ENCODE measurements around the gene GTF2I. TPM values are rescaled to one million over a fixed set of nuclear protein-coding genes. Genes with fewer than 3 reads are reported as not detected.
"Not testable (repeated sequence)": the region's sequence is repeated elsewhere in the genome, so short reads cannot be mapped to it uniquely, and the experiment has no call there.

GTF2I gene
- total RNA-seq, 2 donors from 2014 or later = 103 to 219 TPM

DNA sequence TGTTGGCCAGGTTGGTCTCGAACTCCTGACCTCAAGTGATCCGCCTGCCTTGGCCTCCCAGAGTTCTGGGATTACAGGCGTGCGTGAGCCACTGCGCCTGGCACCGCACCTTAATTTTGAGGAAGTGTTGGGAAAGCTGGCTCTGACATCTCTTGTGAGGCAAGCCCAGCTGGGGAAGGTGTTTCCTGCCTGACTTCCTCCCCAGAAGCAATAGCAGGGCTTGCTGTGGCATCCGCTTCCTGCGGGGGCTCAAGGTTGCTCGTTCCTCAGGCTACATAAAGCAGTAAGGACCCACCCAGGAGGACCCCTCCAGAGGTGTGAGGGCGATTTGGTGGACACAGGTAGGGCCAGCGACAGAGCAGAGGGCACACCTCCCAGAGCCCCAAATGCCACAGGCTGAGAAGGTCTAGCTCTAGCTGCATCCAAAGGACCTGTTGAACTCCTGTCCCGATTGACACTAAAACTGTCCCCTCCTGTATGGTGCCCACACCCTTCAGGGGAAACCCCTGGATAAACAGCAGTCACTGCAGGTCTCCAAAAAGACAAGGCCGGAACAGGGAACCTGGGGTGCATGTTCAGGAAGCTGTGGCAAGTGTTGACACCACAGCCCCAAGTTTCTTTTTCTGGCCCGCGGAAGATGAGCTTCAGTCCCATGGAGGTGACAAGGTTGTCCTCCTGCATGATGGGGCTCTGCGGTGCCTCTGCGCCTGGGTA, 107.8 kb downstream of the GTF2I start:
- H3K36me3 Mint-ChIP-seq; DNase-seq (ENCODE audit: low spot score); H3K4me1 Mint-ChIP-seq (ENCODE audit: low read depth in 2 of 2); H3K27me3 Mint-ChIP-seq; H3K27ac Mint-ChIP-seq; H3K4me3 Mint-ChIP-seq; H3K9me3 Mint-ChIP-seq: not testable (repeated sequence)
- peak; percentile 64 to 77 for ATAC-seq

DNA sequence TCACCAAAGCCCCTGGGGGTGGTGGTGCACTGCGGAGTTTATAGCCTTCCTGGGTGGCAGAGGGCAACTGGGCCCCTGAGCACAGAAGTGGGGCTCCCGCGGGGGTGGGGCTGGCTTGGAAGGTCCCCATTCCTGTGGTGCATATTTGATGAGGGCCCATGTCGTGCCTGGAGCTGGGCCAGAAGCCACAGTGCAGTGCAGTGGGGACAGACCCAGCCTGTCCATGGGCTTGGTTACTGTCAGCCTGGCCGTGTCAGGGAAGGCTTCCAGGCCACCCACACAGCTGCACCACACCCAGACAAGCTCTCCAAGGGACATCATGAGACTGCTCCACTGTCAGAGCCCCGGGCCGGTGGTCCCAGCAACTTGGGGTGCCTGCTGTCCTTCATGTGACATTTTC, 109.0 kb downstream of the GTF2I start:
- not testable (repeated sequence) for DNase-seq (ENCODE audit: low spot score); H3K36me3 Mint-ChIP-seq; ATAC-seq; H3K4me1 Mint-ChIP-seq (ENCODE audit: low read depth in 2 of 2); H3K27ac Mint-ChIP-seq; H3K9me3 Mint-ChIP-seq; H3K4me3 Mint-ChIP-seq; H3K27me3 Mint-ChIP-seq

DNA sequence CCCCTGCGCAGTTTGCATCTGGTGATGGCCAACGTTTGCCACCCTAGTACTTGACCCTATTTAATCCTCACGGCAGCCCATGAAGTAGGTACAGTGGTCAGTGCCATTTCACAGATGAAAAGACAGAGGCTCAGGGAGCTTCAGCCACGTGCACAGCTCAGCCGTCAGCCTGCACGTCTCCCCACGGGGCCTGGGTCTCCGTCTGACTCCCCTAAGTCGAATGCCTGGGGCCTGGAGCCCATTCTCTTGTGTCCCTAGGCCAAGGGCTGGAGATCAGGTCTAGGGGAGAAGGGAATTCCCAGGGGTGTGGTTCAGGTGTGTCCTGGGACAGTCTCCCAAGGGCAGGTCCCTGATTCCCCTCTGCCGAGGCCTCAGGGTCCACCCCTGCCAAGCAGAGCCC, 109.5 kb downstream of the GTF2I start:
- not testable (repeated sequence) for H3K36me3 Mint-ChIP-seq; H3K4me3 Mint-ChIP-seq; DNase-seq (ENCODE audit: low spot score); H3K27ac Mint-ChIP-seq; H3K9me3 Mint-ChIP-seq; H3K27me3 Mint-ChIP-seq; ATAC-seq; H3K4me1 Mint-ChIP-seq (ENCODE audit: low read depth in 2 of 2)

DNA sequence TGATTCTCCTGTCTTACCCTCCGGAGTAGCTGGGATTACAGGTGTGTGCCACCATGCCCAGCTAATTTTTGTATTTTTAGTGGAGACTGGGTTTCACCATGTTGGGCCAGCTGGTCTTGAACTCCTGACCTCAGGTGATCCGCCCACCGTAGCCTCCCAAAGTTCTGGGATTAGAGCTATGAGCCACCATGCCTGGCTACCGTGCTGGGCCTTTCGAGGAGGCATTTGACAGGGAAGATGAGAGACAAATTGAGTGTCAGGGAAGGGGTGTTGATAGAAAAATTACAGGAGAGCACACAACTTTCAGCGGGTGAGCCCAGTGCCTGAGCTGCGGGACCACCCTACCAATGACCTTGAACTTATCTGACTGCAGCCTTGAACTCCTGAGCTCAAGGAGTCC, 112.5 kb downstream of the GTF2I start:
- not testable (repeated sequence) for H3K4me3 Mint-ChIP-seq; H3K9me3 Mint-ChIP-seq; H3K36me3 Mint-ChIP-seq; H3K27ac Mint-ChIP-seq; H3K4me1 Mint-ChIP-seq (ENCODE audit: low read depth in 2 of 2); H3K27me3 Mint-ChIP-seq; ATAC-seq; DNase-seq (ENCODE audit: low spot score)

DNA sequence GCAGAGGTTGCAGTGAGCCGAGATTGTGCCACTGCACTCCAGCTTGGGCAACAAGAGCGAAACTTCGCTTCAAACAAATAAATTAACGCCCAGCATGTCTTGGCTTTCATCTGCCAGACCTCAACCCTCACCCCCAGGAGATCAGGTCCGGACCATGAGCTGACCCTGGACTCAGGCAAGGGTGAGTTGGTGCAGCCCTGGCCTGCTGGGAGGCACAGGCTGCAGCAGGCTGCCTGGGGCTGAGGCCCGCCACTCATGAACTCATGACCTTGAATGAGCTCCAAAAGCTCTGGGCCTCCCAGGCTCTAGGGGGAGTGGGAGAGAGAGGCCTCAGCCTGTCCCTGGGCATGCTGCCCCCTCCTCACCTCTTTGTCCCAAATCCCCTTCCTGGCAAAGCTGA, 114.6 kb downstream of the GTF2I start:
- H3K27me3 Mint-ChIP-seq; H3K9me3 Mint-ChIP-seq; H3K4me1 Mint-ChIP-seq (ENCODE audit: low read depth in 2 of 2); H3K4me3 Mint-ChIP-seq; ATAC-seq; H3K27ac Mint-ChIP-seq; H3K36me3 Mint-ChIP-seq: not testable (repeated sequence)
- peak; percentile 45 for DNase-seq (ENCODE audit: low spot score)

DNA sequence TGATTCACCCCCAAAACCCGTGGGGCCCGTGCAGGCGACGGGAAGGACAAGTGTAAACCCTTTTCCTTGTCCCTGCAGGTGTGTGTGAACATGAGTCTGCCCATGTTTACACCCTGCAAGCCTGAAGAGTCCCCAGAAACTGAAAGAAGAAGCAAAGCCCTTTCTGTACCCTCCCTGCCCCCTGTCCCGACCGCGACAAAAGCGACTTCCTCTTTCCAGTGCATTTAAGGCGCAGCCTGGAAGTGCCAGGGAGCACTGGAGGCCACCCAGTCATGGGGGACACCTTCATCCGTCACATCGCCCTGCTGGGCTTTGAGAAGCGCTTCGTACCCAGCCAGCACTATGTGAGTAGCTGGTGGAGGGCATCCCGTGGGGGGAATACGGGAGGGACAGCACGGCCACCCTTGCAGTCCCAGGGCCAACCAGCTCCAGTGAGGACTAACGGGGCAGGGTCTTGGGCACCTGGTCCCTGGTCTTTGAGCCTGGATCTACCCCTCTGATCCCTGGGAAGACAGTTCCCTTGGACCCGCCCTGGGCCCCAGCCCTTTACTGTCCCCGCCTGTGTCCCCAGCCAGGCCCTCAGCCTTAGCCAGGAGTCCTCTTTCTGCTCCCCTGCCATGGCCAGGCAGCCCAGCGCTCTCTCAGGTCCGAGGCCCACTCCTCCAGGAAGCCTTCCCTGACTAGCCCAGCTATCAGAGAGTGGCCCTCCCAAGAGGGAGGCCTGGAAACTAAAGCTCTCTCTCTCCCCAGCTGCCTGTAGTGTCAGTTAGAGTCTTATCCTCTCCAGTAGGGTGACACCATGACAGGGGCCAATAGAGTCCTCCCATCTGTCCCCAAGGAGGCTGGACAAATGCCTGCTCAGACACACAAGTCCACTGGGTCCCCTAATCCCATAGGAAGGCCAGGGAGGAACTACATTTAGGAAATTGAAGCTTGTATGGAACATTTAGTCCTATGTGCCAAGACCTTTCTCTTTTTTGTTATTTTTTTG, 116.5 kb downstream of the GTF2I start, which contains the start of gene NCF1:
Gene NCF1 (plus strand): TSS at position 252 of the 991 bp plus-strand sequence. CDS start 21 bp downstream, at position 273.
- peak; percentile 55 to 60 for ATAC-seq
- H3K9me3 Mint-ChIP-seq; H3K4me1 Mint-ChIP-seq (ENCODE audit: low read depth in 2 of 2); H3K27me3 Mint-ChIP-seq; H3K36me3 Mint-ChIP-seq; DNase-seq (ENCODE audit: low spot score); H3K4me3 Mint-ChIP-seq; H3K27ac Mint-ChIP-seq: not testable (repeated sequence)

DNA sequence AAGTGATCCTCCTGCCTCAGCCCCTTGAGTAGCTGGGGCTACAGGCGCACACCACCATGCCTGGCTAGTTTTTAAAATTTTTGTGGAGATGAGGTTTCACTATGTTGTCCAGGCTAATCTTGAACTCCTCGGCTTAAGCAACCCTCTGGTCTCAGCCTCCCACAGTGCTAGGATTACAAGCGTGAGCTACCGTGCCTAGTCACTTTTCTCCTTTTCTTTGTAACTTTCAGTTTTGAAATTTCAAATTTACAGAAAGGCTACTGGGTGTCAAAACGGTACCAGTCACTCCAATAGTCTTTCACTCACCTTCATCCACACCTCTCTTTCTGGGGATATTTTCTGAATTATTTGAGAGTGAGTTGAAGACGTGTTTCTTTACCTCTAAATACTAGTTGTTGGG, 117.6 kb downstream of the GTF2I start:
- not testable (repeated sequence) for H3K4me3 Mint-ChIP-seq; H3K9me3 Mint-ChIP-seq; H3K27ac Mint-ChIP-seq; DNase-seq (ENCODE audit: low spot score); H3K36me3 Mint-ChIP-seq; H3K4me1 Mint-ChIP-seq (ENCODE audit: low read depth in 2 of 2); H3K27me3 Mint-ChIP-seq
- peak; percentile 84 for ATAC-seq

DNA sequence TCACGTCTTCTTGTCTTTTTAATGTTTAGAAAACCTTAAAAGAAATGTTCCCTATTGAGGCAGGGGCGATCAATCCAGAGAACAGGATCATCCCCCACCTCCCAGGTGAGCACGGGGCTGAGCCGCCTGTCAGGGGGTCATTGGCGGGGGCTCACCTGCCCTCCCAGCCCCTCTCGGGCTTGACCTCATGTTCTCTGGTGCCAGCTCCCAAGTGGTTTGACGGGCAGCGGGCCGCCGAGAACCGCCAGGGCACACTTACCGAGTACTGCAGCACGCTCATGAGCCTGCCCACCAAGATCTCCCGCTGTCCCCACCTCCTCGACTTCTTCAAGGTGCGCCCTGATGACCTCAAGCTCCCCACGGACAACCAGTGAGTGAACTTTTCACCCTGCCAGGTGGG, 121.5 kb downstream of the GTF2I start:
- H3K27me3 Mint-ChIP-seq; DNase-seq (ENCODE audit: low spot score); H3K36me3 Mint-ChIP-seq; H3K9me3 Mint-ChIP-seq; H3K4me1 Mint-ChIP-seq (ENCODE audit: low read depth in 2 of 2); H3K4me3 Mint-ChIP-seq; ATAC-seq; H3K27ac Mint-ChIP-seq: not testable (repeated sequence)

DNA sequence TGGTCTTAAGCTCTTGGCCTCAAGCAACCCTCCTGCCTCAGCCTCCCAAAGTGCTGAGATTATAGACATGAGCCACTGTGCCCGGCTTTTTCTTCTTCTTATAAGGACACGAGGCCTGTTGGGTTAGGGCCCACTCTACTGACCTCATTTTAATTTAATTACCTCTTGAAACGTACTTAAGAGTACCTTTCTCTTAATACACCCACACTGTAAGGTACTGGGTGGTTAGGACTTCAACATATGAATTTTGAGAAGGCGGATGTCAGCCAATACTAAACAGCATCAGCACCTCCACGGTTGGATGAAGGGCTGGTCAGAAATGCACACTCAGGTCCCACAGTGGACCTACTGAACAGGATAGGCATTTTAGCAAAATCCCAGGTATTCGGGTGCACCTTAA, 124.2 kb downstream of the GTF2I start:
- ATAC-seq; H3K27ac Mint-ChIP-seq; DNase-seq (ENCODE audit: low spot score); H3K9me3 Mint-ChIP-seq; H3K36me3 Mint-ChIP-seq; H3K4me3 Mint-ChIP-seq; H3K4me1 Mint-ChIP-seq (ENCODE audit: low read depth in 2 of 2); H3K27me3 Mint-ChIP-seq: not testable (repeated sequence)

DNA sequence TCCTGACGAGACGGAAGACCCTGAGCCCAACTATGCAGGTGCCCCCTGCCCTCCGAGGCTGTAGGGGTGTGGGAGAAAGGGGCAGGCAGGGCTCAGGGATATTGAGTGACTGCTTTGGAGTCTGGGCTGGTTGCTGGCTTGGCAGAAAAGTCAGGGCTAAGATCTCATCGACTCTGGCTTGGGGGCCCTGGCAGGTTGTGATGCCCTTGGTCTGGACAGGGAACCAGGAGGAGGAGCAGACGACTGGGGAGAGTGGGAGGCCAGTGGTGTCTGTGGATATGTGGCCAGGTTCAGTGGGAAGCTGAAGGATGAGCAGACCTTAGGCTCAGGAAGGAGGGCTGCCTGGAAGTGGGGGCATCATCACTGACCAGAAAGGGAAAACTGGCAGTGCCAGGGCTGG, 126.1 kb downstream of the GTF2I start:
- H3K4me1 Mint-ChIP-seq (ENCODE audit: low read depth in 2 of 2); ATAC-seq; DNase-seq (ENCODE audit: low spot score); H3K9me3 Mint-ChIP-seq; H3K4me3 Mint-ChIP-seq; H3K27ac Mint-ChIP-seq; H3K27me3 Mint-ChIP-seq; H3K36me3 Mint-ChIP-seq: not testable (repeated sequence)

DNA sequence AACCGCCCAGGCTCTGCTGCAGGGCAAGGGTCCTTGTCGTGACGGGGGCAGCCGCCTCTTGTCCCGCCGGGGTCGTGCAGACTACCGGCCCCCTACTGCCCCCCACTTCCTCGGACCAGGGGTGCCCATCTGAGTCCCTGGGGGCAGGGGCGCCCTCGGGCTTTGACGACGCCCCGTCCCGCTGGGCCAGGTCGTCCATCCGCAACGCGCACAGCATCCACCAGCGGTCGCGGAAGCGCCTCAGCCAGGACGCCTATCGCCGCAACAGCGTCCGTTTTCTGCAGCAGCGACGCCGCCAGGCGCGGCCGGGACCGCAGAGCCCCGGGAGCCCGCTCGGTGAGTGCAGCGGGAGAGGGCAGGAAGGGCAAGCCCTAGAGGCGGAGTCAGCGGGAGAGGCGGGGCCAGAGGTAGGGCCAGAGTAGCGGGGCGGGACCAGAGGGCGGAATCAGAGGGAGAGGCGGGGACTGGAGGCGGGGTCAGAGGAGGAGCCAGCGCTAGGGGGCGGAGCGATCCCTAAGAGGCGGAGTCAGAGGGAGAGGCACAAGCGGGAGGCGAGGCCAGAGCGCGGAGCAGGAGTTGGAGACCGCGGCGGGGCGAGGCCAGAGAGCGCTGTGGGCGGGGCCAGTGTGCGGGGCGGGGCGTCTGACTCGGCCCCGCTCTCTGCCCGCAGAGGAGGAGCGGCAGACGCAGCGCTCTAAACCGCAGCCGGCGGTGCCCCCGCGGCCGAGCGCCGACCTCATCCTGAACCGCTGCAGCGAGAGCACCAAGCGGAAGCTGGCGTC, 131.0 kb downstream of the GTF2I start:
- not testable (repeated sequence) for H3K36me3 Mint-ChIP-seq; H3K4me3 Mint-ChIP-seq; H3K27me3 Mint-ChIP-seq; H3K4me1 Mint-ChIP-seq (ENCODE audit: low read depth in 2 of 2); H3K9me3 Mint-ChIP-seq; H3K27ac Mint-ChIP-seq
- ATAC-seq (peak; percentile 96 to 97), DNase-seq (ENCODE audit: low spot score) (peak; percentile 94)

DNA sequence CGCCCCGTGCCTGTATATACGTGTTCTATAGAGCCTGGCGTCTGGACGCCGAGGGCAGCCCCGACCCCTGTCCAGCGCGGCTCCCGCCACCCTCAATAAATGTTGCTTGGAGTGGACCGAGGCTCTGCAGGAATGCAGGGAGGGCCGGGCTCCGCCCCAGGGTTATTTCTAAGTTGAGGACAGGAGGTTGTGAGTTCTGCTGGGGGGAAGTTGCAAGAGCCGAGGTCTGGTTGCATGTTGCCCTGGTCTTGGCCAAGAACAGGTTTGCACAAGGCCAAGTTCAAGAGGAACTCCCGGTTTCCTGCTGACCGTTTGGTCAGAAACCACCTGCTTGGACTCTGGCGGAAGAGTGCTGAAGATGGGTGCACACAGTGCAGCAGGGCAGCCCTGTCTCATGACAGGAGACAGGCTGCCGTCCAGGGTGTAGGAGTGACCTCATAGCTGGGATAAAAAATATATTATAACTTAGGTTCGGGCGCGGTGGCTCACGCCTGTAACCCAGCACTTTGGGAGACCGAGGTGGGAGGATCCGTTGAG, 131.8 kb downstream of the GTF2I start:
- ATAC-seq; H3K9me3 Mint-ChIP-seq; H3K27me3 Mint-ChIP-seq; H3K27ac Mint-ChIP-seq; DNase-seq (ENCODE audit: low spot score); H3K36me3 Mint-ChIP-seq; H3K4me3 Mint-ChIP-seq; H3K4me1 Mint-ChIP-seq (ENCODE audit: low read depth in 2 of 2): not testable (repeated sequence)

DNA sequence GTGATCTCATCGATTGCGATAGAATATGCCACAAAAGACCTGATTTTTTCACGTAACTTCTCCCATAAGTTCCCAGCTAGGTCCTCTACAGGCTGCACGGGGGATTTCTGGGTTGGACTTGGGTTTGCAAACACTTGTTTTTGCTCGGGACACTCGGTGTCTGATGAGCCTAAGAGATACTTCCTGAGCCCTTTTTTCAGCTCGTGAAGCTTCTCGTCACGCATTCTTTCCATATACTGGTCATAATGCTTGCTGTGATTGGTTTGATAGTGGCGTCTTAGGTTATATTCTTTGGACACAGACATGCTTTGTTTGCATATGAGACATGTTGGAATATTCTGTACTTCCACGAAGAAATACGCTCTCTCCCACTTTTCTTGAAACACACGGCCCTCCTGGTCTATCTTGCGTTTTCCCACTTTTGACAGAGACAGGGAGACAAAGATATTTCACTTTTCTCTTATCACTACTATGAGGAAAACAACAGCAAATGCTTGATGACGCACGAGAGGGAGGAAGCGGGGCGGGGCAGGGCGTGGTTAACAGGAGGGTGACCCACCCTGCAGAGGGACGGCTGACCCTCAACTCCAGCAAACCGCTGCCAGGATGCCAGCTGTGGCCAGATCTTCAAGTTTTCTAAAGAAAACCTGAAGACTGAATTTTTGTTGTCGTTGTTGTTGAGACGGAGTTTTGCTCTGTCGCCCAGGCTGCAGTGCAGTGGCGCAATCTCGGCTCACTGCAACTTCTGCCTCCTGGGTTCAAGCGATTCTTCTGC, 140.5 kb downstream of the GTF2I start:
- not testable (repeated sequence) for H3K9me3 Mint-ChIP-seq; H3K4me3 Mint-ChIP-seq; H3K4me1 Mint-ChIP-seq (ENCODE audit: low read depth in 2 of 2); H3K36me3 Mint-ChIP-seq; H3K27me3 Mint-ChIP-seq; H3K27ac Mint-ChIP-seq; DNase-seq (ENCODE audit: low spot score); ATAC-seq

All from natural killer cell treated with Interleukin-12 subunit alpha and Interleukin-12 subunit beta and Interleukin-15 and Interleukin-18, amount 100 ng/mL, for 72 hours (primary cell).